Measurements from ENCODE around the gene OTUD7B.

The OTUD7B gene

DNA sequence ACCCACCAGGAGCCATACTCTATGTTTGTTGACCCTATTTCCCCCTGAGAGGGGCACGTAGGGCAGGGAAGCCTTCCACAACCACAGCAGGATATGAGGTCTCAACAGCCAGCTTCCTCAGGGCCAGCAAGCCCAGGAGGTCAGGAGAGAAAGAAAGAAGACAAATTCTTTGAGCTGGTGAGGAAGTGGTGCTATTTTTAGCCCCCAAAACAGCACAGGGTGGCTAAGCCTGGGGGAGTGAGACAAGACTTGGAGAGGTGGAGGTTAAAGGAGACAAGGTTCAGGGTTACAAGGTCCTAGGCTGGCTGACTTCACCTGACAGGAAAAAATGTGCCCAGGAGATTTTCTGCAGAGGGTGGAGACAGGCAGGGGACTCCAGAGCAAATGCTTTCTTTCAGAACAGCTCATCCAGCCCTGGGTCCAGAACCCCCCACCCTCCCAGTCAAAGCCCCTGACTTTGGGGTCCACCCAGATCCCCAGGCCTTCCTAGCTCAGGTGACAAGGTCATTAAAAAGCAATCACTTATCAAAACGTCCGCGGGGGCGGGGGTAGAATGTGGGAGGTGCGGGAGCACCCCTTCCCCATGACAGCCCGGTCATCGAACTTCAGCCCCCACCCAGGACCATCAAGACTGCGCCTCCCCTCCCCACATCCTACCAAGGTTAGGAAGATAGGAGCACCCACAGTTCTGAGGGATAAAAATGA is 94.2 kb downstream of the OTUD7B start:
- DNase-seq (ENCODE audit: low read depth): no peak

DNA sequence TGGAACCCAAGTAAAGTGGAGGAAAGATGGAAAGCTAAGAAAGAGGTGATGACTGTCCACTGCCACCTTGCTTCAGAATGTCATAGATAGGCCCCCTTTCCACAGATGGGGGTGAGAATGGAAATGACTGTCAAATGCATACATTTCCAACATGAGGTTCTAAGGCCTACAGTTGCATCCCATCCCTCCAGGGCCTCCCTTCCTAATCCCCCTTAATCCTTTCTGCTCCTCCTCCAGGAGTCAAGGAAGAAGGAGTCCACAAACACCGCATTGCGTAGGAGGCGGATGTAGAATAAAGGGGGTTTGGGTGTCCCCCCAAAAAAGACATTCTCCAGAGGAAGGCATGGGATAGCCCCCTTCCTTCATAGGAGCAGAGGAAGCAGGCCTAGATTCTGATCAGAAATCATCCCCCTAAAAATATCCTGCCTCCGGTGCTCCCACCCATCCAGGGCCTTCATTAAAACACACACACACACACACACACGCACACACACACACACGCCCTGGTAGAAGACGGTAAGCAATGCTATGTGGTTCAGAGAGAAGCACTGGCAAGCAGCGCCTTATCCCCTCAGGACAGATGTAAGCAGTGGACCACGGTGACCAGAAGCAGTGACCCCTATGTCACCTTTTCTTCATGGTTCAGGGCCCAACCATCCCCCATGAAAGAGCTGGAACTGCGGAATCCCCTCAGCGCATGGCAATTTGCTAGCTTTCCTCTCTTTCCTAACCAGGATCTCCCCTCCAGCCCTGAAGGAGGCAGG is 94.9 kb downstream of the OTUD7B start:
- DNase-seq (ENCODE audit: low read depth): no peak

DNA sequence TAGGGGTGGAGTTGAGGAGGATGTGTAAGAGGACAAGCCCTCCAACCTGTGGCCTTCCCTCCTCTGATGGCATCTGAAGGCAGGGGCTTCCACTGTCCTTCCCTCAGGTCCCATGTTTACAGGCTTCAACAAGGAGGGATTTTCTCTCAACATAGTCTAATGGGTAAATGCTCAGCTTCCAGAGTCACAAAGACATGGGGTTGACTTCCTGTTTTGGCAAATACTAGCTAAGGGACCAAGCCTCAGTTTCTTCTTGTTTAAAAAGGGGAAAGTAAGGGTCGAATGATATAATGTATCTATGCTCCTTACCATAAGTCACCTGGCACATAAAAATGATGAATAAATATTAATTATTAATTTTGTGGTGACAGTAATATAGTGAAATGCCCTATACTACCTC is 96.0 kb downstream of the OTUD7B start:
- DNase-seq (ENCODE audit: low read depth): no peak

DNA sequence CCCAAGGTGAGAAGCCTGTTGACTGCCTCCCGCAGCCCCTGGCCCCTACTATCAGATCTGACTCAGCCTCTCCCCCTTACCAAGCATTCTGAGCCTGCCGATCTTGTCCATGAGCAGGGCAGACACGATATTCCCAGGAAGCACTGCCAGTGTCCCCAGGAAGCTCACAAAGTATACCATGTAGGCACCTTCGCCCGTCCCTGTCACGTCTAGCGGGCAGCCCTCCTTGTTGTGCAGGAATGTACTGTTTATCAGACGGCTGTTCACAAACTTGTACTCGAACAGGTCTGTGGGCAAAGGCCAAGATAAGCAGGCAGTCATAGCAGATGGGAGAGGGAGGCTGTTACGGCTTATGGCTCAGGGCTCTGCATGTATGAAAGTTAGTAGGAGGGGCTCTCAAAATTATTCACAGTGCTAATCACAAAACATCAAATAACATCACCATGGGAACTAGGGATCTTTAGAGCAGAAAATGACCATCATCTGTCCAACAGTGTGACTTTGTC is 103.9 kb downstream of the OTUD7B start:
- DNase-seq (ENCODE audit: low read depth): no peak

DNA sequence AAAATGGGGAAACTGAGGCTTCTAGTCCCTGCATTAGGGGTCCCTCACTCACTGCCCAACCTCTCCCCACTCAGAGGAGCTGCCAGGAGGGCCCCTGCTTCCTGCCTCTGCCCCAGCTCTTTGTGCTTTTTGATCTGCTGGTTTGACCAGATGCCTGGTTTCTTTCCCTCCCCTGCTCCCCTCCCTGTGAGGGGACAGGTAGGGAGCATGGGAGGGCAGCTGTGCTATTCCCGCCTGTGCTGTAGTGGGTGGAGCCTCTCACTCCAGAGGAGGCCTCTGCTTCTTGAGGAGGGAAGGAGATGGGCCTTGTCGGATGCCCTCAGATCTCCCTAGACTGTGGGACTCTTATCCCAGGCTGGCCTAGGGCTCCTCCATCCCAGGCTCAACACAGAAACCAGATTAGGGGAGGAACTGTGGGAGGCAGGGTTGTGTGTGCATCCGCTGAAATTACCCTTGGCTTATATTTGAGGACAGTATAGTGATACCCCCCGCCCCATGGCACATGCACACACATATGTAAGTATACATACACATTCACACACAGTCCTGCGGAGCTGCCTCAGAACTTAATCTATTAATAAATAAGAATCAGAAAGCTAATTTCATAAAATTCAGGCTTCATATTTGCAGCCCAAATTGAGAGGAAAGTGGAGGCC is 106.6 kb downstream of the OTUD7B start:
- DNase-seq (ENCODE audit: low read depth): no peak

DNA sequence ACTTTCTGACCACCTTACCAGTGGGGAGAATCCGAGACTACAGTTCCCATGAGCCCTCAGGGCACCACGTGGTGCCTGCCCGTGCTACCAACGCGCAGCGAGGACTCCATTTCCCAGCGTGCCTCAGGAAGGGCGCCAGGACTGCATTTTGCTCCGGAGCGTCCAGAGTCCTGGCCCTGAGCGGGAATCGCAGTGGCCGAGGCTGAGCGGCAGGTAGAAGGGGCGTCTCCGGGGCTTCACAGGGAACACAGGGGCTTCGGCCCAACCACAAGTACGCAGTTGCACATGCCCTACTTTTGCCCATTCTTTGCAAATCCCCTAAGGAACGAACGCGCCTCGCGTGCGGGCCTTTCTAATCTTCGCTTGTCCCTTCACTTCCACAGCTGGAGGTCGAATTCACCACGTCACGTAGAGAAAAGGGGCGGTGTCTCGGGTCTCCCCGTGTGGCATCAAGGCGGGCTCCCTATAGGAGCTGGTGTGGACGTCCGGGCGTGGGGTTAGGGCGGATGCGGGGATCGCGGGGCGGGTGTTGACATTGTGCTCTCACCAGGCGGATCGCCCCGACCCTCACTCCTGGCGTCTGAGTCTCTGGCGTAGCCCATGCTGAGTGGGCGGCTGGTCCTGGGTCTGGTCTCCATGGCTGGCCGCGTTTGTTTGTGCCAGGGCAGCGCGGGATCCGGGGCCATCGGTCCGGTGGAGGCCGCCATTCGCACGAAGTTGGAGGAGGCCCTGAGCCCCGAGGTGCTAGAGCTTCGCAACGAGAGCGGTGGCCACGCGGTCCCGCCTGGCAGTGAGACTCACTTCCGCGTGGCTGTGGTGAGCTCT is 110.9 kb downstream of the OTUD7B start, which contains the start of gene BOLA1:
Gene BOLA1, plus strand, starts transcription at position 109 of the 825 bp plus-strand sequence. Its CDS starts 492 bp downstream, at position 601.
- DNase-seq (ENCODE audit: low read depth): peak; percentile 71

DNA sequence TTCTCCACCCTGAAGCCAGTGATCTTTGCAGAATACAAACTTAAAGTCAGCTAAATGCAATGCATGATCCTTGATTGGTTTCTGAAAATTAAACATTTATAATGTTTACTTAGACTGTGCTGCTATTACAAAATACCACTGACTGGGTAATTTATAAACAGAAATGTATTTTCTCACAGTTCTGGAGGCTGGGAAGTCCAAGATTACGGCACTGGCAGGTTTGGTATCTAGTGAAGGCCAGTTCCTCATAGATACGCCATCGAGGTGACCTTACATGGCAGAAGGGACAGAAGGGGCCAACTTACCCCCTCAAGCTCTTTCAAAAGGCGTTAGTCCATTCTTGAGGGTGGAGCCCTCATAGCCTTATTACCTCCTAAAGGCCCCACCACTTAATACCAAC is 114.0 kb downstream of the OTUD7B start:
- no peak for DNase-seq (ENCODE audit: low read depth)

DNA sequence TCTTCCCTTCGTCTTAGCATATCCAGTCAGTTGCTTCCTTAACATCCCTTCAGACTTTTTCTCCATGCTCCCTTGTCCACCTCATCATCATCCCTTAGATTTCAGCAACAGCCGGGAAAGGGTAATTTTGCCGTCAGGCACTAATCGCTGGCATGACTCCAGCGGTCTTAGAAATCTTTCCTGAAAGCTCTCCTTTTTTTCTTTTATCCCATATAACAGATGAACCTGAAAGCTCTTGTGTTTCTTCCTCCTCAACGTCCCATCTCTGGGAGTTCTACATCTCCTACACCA is 121.6 kb downstream of the OTUD7B start:
- no peak for DNase-seq (ENCODE audit: low read depth)

DNA sequence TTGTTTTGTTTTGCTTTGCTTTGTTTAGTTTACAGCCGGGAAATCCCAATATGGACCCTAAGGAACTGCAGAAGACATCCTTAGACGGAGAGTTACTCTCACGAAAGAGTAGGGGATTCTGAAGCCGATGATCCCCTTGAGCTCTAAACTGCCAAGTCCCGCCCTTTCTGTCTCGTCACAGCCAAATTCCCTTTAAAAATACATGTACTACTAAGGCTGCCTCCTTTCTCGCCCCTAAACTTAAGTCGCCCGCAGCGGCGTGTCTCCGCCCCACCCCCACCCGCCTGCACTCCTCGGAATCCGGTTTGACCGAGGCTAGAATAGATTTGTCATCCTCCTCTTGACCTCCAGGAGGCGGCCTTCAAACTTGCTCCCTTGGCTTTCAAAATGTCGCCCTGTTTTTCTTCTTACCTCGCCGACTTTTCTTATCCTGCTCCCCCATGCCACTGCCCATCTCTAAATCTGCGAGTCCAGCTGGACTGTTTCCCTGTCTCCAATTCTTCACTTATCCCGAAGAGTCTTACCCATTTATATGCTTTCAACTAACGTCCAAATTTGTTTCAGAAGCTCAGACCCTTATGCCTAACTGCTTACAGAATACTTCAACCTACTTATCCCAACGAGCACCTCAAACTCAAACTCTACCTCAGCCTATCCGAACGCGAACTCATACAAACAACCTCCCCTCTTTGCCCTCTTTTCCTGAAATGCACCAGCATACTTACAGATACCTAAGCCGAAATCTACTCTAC is 122.1 kb downstream of the OTUD7B start:
- peak; percentile 67 for DNase-seq (ENCODE audit: low read depth)
